ENCODE results near the gene SAMD9. TPM values are rescaled to one million over a fixed set of nuclear protein-coding genes. Genes with fewer than 3 reads are reported as not detected.

Gene SAMD9
- 4.0 and 6.4 TPM in 2 replicates for total RNA-seq (2014; rRNA removed; shearing (Covaris generic); ENCODE audit: low replicate concordance)

DNA sequence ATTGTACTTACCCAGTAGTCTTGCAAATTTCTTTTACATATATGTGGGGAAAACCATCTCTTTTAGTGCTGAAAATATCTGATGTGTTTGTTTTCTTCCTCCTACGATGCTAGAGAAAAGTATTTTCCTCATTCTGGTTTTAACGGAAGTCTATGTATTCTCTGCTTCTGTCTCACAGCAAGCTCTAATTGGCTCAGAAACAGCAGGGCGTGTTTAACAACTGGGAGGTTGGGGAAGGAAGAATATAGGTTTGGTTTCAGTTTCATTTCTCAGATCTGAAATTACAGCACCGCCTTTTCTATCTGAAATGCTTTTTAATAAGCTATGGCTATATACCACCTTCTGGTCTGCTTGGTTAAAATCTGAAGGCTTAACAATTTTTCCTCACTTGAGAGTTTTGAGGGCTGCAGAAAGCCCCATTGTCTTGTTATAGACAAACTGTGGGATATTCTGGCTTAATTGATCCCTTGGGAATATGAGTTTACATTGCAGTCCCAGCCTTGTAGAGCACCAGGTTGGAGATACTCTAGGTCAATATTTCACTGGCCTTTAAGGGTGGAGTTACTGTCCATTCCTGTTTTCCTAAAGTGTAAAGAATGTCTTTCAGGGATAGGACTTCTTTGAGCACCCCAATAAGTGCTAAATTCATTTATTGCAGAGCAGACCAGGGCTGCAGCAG is at the start of gene SAMD9:
TSS of gene SAMD9 (minus strand) at position 128 of the 679 bp plus-strand sequence. CDS start 11,882 bp downstream, outside the sequence.
- DNase-seq (ENCODE audit: low read depth): peak; percentile 66
- in situ Hi-C loops (cut with HindIII; ENCODE audit: low pct_unique_long_range_greater_than_20kb, low sequenced_read_pairs): no loop called here

GRCh38 chr7:93165447-93165846 is 47.7 kb upstream of the SAMD9 start:
- DNase-seq (ENCODE audit: low read depth): peak; percentile 25
- in situ Hi-C loops (cut with HindIII; ENCODE audit: low pct_unique_long_range_greater_than_20kb, low sequenced_read_pairs): no loop called here

GRCh38 chr7:93164766-93165165 is 47.0 kb upstream of the SAMD9 start:
- no peak for DNase-seq (ENCODE audit: low read depth)
- in situ Hi-C loops (cut with HindIII; ENCODE audit: low pct_unique_long_range_greater_than_20kb, low sequenced_read_pairs): no loop called here

GRCh38 chr7:93161181-93161762 is 43.5 kb upstream of the SAMD9 start:
- in situ Hi-C loops (cut with HindIII; ENCODE audit: low pct_unique_long_range_greater_than_20kb, low sequenced_read_pairs): no loop called here
- DNase-seq (ENCODE audit: low read depth): no peak

DNA sequence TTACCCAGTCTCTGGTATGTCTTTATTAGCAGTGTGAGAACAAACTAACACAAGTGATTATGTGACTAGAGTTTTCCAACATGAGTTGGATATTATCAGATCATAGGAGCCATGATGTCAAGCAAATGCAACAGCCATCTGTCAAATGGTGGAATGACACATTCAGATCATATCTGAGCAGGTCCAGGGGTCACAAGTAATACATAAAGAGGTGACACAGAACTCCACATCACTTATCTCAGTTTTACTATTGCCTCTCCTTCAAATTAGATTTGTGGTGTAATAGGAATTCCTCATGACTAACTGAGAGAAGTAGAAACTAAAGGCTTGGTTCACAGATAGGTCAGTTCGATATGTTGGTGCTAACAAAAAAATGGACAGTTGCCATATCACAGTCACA is 42.6 kb upstream of the SAMD9 start:
- DNase-seq (ENCODE audit: low read depth): no peak
- in situ Hi-C loops (cut with HindIII; ENCODE audit: low pct_unique_long_range_greater_than_20kb, low sequenced_read_pairs): no loop called here

DNA sequence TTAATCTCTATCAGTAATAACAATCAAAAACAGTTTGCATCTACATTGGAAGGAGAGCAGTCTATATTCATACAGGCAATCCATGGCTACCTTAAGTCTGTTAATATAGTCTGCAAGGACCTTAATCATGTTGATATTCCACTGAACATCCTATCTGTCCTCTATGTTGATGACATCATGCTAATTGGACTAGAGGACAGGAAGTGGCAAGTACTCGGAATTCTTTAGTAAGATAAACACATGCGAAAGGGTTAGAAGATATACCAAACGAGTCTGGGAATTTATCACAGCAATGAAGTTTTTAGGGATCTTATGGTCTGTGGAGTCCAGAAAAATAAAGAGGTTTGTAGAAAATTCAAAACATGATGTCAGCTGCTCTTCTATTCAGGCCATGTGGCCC is 41.7 kb upstream of the SAMD9 start:
- no peak for DNase-seq (ENCODE audit: low read depth)
- in situ Hi-C loops (cut with HindIII; ENCODE audit: low pct_unique_long_range_greater_than_20kb, low sequenced_read_pairs): no loop called here

DNA sequence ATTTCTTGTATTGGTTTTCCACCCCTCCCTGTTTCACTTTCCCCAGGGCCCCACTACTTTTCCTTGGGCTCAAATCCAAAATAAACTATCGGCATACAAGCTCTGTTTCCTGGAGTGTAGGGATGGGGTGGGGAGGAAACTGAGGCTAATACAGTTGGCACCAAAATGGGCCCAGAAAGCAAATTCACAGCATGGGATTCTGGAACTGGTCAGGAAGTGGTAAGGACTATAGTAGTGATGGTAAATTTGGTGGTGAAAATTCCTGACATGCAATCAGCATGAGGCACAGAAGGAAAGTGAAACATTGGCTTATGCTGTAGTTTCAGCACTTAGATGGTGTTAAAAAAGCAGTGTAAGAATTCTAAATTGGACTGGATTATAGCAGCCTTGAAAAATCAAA is 39.1 kb upstream of the SAMD9 start:
- DNase-seq (ENCODE audit: low read depth): no peak
- in situ Hi-C loops (cut with HindIII; ENCODE audit: low pct_unique_long_range_greater_than_20kb, low sequenced_read_pairs): no loop called here

DNA sequence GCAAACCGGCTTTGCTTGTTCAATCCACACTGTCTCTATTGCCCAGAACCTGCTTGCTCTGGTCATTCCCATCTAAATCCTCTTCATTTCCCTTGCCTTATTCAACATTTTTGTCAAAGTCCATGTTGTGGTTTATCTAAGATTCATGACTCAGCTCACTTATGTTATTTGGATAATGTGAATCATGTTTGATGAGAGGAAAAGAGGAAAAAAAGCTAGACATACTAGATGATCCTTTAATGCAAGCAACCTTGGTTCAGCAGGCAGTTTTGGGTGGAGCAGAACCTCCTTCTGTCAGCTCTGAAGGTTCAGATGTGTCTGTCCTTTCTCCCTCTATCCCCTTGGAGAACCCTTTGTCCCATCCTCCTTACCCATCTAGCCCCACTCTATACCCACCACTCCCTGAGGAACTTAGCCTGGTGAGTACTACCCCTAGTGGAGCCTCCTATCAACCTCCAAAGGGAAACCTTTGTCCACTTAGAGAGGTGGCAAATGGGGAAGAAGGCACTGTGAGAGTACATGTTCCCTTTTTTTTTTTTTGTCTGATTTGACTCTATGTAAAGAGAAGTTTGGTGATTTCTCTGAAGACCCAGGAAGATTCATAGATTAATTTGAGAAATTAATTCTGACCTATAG is 32.5 kb upstream of the SAMD9 start:
- no peak for DNase-seq (ENCODE audit: low read depth)
- in situ Hi-C loops (cut with HindIII; ENCODE audit: low pct_unique_long_range_greater_than_20kb, low sequenced_read_pairs): no loop called here

DNA sequence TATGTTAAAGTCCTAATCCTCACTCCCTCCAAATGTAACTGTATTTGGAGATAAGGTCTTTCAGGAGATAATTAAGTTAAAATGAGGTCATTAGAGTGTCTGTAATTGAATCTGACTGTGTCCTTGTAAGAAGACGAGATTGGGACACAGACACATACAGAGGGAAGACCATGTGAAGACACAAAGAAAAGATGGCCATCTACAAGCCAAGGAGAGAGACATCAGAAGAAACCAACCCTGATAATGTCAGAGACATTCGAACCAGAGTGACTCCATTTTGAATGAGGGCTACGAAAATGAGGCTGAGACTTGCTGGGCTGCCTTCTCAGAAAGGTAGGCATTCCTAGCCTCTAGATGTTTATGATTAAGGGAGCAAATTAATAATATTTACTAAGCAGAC is 30.9 kb upstream of the SAMD9 start:
- in situ Hi-C loops (cut with HindIII; ENCODE audit: low pct_unique_long_range_greater_than_20kb, low sequenced_read_pairs): no loop called here

DNA sequence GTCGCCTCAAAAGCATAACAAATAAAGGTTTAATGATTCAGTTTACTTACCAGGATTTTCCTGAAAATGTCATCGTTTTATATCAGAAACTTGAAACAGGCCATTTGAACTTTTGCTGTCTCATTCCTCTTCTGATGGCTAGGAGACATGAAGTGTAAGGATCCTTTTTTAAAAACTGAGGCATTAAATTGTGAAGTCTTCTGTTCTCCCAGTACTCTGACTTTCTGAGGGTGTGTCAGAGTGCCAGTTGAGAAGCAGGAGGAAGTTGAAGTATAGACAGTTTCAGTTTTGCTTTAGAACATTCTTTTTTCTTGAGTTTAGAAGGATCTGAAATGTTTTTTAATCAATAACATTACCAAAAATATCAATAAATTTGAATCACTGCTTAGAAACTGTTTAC is 30.4 kb upstream of the SAMD9 start, which contains the start of gene SAMD9L:
TSS of gene SAMD9L (minus strand) at position 242 of the 400 bp plus-strand sequence. CDS start 12,414 bp downstream, outside the sequence.
- no peak for DNase-seq (ENCODE audit: low read depth)
- in situ Hi-C loops (cut with HindIII; ENCODE audit: low pct_unique_long_range_greater_than_20kb, low sequenced_read_pairs): no loop called here

More for the DNA sequence above, 30.9 kb upstream of the SAMD9 start:
- no peak for DNase-seq (ENCODE audit: low read depth)

DNA sequence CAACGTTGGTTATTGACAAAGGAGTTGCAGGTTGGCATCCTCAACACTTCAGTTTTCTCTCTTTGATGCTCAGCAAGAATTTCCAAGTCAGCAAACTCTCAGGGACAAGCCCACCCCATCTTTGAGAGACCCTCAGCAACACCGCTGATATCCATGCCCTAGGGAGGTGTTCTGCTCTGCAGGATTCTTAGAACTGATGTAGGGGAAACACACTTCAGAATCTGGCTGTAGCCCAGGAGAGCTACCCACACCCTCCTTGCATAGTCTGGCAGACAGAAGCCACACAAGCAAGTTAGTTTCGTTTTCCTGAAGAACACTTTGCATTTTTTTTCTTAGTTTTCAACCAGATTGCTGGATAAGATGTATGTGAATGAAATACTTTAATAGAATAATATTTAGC is 29.6 kb upstream of the SAMD9 start:
- in situ Hi-C loops (cut with HindIII; ENCODE audit: low pct_unique_long_range_greater_than_20kb, low sequenced_read_pairs): no loop called here
- no peak for DNase-seq (ENCODE audit: low read depth)

DNA sequence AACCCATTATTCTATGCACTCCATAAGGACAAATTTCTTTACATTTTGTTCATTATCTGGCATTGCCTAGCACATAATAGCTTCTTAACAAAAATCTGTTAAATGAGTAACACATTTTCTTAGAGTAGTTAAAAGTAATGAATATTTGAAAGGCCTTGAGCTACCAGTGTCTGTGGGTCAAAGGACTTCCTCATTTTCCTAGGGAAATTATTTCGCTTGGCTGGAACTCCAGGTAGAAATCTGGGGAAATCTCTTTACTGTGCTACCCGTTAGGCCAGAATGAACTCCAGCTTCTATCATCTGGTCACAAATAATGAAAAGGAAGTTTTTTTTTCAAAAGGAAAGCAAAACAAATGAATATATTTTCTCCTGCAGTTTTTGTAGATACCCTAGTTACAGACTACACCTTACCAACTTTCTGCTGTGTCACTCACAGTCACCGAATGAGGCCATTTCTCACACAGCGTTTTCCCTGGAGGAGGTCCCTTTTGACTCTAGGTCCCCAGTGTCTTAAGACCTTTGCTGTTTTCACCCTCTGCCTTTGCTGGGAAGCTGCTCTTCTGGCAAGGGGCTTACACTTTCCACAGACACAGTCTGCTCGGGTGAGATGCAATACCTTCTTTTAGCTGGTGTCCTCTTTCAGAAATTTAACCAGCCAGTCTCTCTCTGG is 28.8 kb upstream of the SAMD9 start:
- in situ Hi-C loops (cut with HindIII; ENCODE audit: low pct_unique_long_range_greater_than_20kb, low sequenced_read_pairs): no loop called here
- no peak for DNase-seq (ENCODE audit: low read depth)

- DNase-seq (ENCODE audit: low read depth): no peak
- in situ Hi-C loops (cut with HindIII; ENCODE audit: low pct_unique_long_range_greater_than_20kb, low sequenced_read_pairs): no loop called here
Measured at GRCh38 chr7:93146036-93146435, 28.3 kb upstream of the SAMD9 start.

DNA sequence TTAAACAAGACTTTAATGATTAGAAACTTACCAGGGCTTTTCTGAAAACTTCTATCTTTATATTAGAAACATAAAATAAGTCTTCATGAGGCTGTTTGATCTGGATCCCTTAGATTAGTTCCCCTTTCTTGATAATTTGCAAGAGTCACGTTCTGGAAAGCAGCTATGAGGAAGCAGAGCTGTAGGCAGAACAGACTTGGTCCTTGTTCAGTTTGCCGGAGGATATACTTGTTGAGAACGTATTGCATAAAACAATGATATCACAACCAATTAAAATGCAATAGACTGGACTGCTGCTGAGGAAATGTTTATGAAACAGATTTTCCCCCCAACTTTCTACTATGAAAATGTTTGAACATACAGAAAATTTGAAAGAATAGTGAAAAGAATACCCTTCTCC is 27.6 kb upstream of the SAMD9 start:
- in situ Hi-C loops (cut with HindIII; ENCODE audit: low pct_unique_long_range_greater_than_20kb, low sequenced_read_pairs): no loop called here
- no peak for DNase-seq (ENCODE audit: low read depth)

DNA sequence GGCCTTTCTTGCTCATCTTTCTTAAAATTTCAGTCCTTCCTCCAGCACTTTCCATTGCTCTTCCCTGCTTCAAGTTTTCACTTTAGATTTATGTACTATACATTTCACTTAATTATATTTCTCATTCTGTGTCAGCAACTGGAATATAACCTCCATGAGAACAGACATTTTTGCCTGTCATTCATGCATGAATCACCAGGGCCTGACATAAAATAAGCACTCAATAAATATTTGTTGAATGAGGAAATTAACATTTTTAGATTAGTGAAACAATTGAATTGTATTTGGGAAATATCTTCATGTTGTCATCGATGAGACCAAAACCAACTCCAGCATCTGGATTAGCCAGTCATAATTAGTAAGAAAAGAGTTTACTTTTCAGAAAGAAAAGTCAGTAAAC is 24.3 kb upstream of the SAMD9 start:
- in situ Hi-C loops (cut with HindIII; ENCODE audit: low pct_unique_long_range_greater_than_20kb, low sequenced_read_pairs): no loop called here
- no peak for DNase-seq (ENCODE audit: low read depth)

DNA sequence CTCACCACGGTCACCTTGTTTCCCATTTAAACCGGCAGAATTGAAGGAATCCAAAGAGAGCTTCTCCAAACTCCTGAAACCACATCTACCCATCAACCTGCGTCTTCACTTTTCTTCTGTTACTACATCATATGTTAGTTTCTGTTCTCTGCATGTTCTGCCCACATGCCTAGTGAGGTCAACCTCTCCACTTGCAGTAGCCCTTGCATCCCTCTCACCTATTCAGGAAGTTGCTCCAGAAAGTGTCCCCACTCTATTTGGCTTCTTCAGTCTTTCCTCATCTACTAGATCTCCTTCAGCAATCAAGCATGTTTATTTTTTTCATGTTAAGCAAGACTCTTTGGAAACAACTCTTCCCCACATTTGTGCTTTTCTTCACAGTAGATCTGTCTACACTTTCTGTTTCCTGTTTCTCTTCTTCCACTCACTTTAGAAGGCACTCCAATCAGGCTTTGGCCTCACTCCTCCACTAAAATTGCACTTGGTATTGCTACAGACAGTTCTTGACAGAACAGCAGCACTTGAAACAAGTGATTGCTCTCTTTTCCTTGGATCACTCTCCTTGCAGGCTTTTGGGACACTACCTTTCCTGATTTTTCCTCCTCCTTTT is 22.9 kb upstream of the SAMD9 start:
- DNase-seq (ENCODE audit: low read depth): no peak
- in situ Hi-C loops (cut with HindIII; ENCODE audit: low pct_unique_long_range_greater_than_20kb, low sequenced_read_pairs): no loop called here

DNA sequence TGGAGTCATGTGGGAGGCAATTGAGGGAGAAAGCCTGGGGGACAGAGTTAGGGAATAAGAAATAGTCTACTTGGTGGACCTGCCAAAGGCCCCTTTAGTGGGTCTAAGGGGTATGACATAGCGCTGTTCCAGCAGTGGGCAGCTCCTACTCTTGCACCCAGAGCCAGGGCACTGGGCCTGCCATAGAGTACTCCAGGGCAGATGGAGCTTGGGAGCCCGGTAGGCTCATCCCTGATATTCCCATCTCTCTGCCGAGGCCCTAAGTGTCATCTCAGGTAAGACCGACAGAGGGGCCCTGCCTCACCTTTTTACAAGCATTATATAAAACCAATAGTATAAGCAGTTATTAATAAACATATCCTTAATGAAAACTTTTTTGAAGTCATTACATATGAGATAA is 20.8 kb upstream of the SAMD9 start:
- DNase-seq (ENCODE audit: low read depth): no peak
- in situ Hi-C loops (cut with HindIII; ENCODE audit: low pct_unique_long_range_greater_than_20kb, low sequenced_read_pairs): no loop called here

- in situ Hi-C loops (cut with HindIII; ENCODE audit: low pct_unique_long_range_greater_than_20kb, low sequenced_read_pairs): no loop called here
- DNase-seq (ENCODE audit: low read depth): no peak
Measured at GRCh38 chr7:93133005-93133404, 15.2 kb upstream of the SAMD9 start.

- DNase-seq (ENCODE audit: low read depth): no peak
Measured at GRCh38 chr7:93132216-93132615, 14.4 kb upstream of the SAMD9 start.

More at GRCh38 chr7:93132216-93132615, 14.4 kb upstream of the SAMD9 start:
- in situ Hi-C loops (cut with HindIII; ENCODE audit: low pct_unique_long_range_greater_than_20kb, low sequenced_read_pairs): no loop called here
